OCI-LY7 (cell line): ENCODE results near the gene PEX14.

Source experiments
- CTCF ChIP-seq: fragments of 200-600 bp; sonication (generic); conservative IDR thresholded peaks from 2 replicates; pipeline ENCODE4 v1.5.1; 2014; ENCODE audit warnings: mild to moderate bottlenecking, antibody characterized with exemption, low read length, moderate library complexity, mixed read lengths
- EZH2phosphoT487 ChIP-seq: fragments of 200-600 bp; sonication (generic); IDR thresholded peaks from 2 replicates; pipeline ENCODE4 v1.6.1; 2018; ENCODE audit warnings: low read depth, borderline replicate concordance, mild to moderate bottlenecking, mixed run types, antibody characterized with exemption, low read length, moderate library complexity, mixed read lengths

GRCh38 chr1:10440305-10440704 lies 34.4 kb upstream of the PEX14 start:
- TF ChIP-seq CTCF, result no peak
- no peak for TF ChIP-seq EZH2phosphoT487
